Middle frontal gyrus (tissue), 1 donor: ENCODE data around the gene FAM76B.
A peak's percentile ranks its signal among the peaks of the same experiment; 100 is the strongest.
"Not testable (repeated sequence)": the region's sequence is repeated elsewhere in the genome, so short reads cannot be mapped to it uniquely, and the experiment has no call there.

Experiments used
- DNase-seq: peaks from one replicate; pipeline ENCODE4 v3.0.0-alpha.2; 2015; ENCODE audit warnings: low spot score; ENCODE audit errors: extremely low spot score

FAM76B gene

DNA sequence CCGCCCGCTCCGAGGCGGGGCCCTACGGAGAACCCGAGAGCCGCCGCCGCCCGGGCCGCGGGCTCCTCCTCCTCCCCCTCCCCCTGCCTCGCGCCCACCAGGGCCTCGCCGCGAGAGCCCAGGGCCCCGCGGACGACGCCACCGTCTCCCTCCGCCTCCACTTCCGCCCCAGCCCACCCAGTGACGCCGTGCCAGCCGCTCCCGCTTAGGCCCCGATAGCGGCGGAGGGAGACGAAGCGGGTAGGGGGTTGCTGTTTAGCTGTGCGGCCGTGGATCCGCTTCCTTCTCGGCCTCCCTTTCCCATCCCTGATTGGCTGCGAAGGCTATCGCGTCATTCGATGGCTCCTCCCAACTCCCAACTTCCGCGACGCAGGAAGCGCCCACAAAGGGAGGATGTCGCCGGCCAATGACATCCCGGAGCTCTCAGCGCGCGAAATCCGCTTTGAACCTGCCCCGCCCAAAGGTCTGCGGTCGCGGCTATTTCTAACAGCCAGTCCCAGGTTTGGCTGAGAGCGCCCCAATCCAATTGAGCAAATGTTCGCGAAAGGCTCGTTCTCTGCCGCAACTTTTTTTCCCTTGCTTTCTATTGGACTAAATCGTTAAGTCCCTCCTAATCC, at the start of gene FAM76B:
Gene FAM76B, minus strand, starts transcription at position 277 of the 617 bp plus-strand sequence. CDS start 304 bp downstream, outside the sequence.
- peak; percentile 99 for DNase-seq

DNA sequence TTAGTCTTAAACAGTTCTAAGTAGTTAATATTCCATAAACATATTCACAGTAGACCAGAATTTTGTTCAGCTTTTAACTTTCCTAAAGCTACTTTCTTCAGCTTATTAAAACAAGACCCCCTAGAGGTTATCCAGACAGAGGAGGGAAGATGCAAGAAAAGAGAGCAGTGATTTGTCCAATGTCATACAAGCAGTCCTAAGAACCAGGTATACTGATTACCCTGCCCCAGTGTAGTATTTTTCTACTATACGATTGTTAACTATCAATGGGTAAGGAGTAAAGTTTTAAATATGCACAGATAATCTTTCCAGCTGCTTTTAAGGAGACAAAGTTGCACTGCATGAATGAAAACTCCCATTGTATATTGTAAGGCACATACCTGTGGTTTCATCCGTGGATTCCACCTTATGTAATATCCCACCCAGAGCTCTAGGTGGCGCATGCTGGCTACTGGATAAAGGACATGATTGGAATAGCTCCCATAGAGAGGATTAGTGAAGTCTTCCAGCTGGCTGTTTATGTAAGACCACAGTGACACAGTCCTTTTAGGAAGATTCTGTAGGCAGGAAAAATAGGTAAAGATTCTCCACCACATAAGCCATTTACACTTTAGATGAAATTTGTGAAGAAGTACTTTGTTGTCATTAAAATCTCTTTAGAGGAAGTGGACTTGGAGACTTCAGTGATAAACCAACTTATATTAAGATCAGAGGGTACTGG, 46.3 kb upstream of the FAM76B start:
- peak; percentile 31 for DNase-seq

DNA sequence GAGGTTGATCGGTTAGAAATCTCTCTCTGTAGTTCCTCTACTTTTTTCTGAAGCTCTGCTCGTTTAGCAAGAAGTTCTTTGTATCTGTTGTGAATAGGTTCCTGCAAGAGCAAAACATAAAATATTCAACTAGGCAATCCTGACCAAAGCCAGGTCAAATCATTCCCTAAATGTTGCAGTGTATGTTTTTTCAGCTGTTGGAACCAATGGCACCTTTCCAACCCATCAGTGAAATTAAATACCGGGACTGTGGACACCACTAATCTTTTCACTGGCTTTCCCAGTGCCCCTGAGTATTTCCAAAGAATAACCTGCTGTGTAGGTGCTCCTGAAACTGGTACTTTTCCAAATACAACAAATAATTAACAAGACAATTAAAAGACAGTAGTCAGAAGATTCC, 45.8 kb upstream of the FAM76B start:
- DNase-seq, result no peak

DNA sequence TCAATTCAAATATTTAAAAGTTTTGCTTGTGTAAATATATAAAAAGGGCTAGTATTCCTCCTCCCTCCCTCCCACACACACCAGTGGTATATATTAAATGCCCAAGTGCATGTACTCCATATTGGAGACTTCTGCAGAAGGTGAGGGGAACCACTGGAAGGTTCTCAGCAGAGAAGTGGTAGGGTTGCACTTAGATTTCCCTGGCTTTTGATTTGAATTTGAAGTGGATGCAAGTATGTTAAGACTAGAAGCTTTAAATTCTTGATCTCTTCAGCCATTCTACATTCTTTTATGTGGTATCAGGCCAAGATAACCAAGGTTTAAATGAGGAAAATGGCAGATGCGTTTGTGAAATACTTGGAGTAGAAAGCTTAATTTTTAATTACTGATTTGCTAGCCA, 43.8 kb upstream of the FAM76B start:
- DNase-seq, result no peak

DNA sequence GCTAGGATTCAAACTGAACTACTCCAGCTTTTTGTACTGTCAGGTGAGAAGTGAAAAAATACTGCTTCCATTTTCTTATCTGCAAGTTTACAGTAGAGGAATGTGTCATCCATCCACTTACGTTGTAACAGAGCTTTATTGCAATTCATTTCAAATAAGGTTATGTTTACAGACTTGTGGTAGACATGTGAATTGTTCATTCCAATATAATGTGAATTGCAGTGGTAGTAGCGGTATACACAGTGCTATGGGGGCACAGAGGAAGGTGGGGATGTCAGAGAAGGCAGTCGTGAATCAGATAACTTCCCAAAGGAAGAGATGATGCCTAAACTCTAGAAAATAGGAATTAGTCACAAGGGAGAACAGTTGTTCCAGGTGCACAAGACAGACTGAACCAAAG, 43.2 kb upstream of the FAM76B start:
- DNase-seq, result no peak

DNA sequence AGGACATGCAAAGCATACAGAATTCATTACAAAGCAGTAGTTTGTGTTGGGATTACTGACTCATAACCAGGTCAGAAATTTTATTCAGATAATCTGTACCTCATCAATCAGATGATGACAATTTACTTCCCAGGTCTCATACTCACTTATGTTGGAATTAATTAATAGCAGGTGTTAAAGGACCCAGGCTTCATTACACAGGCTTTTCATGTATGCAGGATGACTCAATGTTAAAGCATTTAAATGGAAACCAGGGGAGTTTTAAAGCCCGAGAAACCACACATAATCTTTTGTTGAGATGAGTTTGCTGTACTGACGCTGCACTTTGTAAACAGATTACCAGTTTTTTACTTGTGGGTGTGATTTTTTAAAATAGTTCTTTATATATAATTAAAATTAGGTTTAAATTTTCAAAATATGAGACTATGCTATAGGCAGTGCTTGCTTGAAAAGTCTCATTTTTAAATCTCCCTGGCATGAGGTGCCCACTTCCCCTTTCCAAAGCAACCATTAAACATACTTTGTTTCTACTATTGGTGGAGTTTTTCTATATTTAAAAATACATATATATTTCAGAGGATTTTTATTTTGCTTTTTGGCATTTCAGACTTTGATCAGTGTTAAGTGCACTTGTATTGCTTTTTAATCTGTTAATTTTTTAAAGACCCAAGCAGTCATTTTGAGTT, 41.8 kb upstream of the FAM76B start:
- no peak for DNase-seq

DNA sequence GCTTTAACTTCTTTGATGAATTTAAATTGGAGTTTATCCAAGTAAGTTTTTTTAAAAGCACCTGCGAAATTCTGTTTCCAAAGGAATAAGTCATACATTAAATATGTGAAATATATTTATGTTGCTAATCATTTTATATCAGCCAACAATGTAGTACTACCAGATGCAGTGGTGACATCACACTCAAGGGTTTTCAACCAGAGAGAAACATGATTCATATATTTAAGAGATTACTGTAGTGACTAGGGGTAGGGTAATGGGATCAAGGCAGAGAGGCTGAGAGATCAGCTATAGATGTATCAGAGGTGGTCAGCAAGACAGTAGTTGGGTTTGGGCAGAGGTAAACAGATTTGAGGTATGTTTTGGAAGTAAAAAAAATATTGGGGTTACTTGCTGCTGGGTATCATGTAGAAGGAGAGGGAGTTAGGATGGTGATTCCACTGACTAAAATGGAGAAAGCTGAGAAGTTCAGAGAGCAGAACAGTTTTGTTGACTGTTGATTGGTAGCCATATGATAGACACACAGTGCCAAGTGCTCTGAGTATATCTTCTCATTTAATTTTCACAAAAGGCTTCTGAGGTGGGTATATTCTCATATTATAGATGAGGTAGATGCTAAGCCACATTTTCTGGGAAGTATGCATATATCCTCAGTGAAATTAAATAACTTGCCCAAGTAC, 40.1 kb upstream of the FAM76B start:
- DNase-seq, result no peak

DNA sequence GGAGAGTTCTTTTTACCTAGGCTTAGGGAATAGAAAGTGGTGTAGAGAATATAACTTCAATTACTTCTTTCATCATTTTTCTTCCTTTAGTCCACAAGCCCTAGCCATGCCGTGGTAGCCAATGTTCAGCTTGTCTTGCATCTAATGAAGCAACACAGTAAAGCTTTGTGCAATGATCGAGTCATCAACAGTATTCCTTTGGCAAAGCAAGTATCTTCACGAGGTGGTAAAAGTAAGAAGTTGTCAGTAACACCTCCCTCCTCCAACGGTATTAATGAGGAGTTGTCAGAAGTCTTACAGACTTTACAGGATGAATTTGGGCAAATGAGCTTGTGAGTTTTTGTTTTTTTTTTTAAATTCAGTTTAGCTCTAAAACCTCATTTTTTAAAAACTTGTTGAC, 38.1 kb upstream of the FAM76B start:
- no peak for DNase-seq

DNA sequence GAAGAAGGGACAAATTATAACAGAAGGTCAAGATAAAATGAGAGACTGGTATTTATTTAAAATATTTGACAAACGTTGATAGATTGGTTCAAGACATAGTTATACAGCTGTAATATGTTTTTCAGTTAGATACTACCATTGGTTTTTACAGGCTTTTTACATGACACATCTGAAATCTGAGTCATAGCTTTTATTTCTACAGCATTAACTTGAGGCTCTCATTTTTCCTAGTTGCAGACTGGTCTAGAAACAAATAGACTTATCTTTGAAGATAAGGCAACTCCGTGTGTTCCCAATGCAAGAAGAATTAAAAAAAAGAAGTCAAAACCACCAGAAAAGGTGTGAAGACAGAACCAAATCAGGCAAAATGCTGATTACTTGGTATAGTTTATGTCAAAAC, 32.1 kb upstream of the FAM76B start:
- DNase-seq, result no peak

DNA sequence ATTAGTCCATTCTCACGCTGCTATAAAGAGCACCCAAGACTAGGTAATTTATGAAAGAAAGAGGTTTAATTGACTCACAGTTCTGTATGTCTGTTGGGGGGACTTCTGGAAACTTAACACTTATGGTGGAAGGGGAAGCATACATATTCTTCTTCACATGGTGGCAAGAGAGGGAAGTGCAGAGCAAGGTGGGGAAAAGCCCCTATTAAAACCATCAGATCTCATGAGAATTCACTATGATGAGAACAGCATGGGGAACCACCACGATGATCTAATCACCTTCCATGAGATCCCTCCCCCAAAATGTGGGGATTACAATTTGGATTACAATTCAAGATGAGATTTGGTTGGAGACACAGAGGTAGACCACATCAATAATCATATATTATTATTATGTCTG, 26.5 kb upstream of the FAM76B start:
- no peak for DNase-seq

DNA sequence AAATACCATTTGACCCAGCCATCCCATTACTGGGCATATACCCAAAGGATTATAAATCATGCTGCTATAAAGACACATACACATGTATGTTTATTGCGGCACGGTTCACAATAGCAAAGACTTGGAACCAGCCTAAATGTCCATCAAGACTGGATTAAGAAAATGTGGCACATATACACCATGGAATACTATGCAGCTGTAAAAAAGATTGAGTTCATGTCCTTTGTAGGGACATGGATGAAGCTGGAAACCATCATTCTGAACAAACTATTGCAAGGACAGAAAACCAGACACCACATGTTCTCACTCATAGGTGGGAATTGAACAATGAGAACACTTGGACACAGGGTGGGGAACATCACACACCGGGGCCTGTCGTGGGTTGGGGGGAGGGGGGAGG, 21.5 kb upstream of the FAM76B start:
- DNase-seq, result not testable (repeated sequence)

DNA sequence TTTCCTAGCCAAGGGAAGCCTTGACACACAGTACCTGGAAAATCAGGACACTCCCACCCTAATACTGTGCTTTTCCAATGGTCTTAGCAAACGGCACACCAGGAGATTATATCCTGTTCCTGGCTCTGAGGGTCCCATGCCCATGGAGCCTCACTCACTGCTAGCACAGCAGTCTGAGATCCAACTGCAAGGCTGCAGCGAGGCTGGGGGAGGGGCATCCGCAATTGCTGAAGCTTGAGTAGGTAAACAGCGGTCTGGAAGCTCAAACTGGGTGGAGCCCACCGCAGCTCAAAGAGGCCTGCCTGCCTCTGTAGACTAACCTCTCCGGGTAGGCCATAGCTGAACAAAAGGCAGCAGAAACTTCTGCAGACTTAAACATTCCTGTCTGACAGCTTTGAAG, 16.9 kb upstream of the FAM76B start:
- DNase-seq, result not testable (repeated sequence)

DNA sequence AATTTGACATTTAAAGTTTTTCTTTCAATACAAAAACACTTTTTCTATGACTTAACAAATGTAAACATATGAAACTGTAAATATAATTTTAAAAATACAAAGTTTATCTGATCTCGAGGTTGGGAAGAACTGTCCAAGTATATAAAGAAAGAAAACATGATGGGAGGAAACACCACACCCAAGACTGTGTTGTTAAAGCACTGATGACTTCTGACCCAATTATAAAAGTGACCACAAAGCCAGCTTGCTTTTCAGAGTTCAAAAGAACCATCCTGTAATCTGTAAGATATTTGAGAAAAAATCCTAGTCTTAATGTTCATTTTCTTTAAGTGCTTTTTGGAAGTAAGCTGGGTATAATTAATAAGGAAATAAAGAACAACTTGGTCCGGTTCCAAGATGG, 16.3 kb upstream of the FAM76B start:
- DNase-seq, result no peak

DNA sequence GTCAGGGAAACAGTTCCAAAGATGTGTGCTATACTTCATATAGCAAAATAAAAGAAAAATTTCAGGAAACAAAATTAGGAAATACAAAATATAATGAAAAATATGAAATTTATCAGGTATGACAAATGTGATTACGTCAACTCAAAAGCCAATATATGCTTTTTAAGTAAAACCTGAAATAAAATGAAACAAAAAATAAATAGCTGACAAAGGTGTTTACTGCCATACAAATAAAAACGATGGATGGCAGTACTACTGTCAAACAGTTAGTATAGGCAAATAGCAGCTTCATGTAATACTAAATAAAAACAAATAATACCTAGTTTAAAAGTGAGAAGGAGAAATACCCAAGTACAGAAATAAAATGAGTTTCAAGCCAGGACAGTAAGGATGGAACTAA, 14.4 kb upstream of the FAM76B start:
- no peak for DNase-seq

DNA sequence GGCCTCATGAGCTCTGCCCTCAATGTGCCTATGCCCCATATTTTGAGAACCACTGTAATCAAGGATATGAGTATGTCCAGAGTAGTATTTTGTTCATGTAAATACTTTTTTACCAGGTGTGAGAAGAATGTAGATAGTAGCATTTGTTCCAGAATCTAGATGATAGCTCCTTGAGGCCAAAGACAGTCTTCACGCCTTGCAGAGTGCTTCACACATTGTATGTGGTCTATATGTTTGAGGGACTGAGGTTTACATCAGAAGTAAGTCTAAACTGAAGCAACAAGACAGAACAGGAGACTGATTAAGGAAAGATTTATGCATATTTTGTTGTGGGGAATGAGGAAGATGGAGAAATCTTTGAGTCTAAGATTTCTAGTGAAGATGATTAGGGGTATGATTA, 13.2 kb upstream of the FAM76B start:
- no peak for DNase-seq

DNA sequence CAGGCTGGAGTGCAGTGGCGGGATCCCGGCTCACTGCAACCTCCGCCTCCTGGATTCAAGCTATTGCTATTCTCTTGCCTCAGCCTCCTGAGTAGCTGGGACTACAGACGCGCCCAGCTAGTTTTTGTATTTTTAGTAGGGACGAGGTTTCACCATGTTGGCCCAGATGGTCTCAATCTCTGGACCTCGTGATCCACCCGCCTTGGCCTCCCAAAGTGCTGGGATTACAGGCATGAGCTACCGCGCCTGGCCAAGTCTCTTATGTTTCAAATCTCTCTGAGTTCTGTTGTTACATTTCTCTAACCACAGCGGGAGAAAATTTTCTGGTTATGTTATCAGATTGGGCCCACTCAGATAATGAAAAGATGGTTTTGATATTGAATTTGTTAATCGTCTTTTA, 10.9 kb upstream of the FAM76B start:
- DNase-seq, result no peak

DNA sequence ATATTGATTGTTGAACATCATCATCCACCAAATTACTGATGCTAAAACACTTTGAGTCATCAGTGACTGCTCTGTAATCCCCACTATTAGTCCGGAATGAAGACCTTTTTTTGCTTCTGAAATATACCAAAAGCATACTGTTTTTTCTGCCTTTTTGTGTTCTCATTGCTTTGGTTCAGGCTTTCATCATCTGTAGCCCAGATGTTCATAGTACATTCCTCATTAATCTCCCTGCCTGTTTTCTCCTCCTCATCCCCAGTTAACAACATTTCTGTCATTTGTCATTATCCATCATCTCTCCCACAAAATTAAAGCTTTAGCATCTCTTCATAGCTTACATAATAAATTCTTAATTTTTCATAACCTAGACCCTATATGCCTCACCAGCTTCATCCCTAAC, 10.0 kb upstream of the FAM76B start:
- DNase-seq, result no peak

DNA sequence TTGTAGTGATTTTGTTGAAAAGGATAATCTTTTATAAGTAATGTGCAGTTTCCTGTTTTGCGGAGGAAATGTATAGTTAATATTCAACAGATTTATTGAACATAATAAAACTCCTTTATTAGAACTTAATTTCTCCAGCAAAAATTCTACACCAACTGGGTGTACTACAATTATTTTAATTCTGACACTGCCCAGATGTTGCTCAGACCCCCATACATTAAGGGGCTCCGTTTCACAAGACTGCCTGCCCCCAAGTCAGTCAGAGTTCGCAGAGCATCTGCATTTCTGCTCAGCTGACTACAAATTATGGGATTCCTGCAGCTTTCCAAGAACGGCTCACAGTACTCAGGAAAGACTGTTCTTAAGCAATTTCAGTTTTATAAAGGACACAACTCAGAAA, 6.9 kb upstream of the FAM76B start:
- no peak for DNase-seq

DNA sequence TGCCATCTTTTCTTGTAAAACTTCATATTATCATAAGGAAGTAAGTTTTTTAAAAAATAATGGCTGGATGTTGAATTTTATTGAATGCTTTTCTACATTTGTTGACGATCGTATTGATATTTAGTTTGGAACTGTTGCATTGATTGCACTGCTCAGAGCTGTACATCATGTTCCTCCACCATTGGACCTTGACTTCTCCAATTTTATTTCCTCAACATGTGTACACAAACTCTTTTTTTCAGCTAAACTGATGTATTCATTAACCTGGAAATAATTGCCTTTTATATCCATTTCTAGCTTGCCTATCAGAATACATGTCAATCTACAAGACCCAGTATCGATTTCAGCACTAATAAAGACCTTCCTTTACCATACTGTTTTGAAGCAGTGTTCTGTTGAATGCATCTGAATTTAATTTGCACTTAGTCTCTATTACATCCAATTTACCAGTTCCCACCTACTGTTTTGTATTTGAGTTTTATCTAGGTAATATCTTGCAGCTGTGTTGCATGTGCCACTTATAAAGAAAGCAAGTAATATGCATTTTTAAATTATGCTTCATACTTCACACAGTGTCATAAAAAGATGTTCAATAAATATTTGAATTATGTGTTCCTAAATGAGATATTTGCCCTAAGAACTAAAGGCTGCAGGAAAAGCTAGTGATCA, 6.2 kb upstream of the FAM76B start:
- no peak for DNase-seq

DNA sequence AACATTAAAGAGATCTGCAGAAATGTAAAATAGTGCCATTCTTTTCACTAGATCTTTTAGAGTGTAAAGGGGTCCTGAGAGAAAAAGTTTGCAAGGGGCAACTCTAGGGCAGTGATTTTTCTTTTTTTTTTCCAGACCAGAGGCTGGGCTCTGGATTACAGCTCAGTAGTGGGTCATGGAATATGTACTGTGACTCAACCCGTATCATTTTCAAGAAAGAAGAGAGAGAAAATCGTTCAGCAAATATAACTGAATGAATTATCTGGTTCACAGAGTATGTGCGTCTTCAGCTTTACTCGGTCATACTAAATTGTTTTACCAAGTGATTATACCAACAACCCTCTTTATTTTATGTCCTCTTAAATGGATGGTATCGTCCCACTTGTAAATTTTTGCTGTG, 4.5 kb upstream of the FAM76B start:
- DNase-seq, result no peak

DNA sequence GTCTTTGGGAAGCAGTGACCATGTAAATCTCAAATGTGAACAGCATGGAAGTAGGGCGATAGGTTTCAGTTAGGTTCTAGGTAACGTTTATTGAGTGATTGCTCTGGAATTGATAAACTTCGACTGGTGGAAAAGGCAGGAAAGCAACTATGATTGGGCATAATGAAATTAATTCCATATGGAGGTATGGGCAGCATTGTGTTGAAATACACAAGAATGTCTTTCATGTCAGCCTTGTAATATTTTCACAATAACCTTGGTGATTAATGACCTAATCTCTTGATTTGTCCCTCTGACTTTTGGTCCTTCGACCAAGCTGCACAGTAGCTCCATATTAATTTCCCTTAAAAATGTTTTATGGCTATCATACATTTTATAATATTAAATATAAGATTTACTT, 3.5 kb upstream of the FAM76B start:
- DNase-seq, result no peak

DNA sequence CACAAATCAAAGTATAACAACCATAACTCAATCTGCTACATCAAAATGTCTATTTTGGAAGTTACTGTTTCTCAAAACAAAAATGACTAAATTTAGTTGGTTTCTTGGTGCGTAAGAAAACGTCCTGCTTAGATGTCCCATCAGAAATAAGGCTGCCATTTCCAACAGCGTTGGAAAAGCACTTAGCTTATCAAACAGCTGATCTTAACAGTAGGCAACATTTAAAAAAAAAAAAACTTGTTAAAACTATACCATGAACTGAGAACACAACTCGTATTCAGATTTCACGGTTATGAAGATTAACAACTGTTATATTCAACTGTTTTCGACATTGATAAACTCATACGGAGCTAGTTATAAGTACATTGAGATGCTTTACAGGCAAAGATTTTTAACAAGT, 3.1 kb upstream of the FAM76B start:
- DNase-seq, result no peak
